T-helper 1 cell treated with Interleukin-12 subunit alpha and Interleukin-12 subunit beta and Interleukin-4 antibody, amounts not matched to agents 30 μg/mL and 1 μg/mL, for 36 hours (primary cell): Measurements from ENCODE around the gene FMN2.

Experiments
- H3K27ac Mint-ChIP-seq: one replicate; pipeline ENCODE4 v1.8.0; 2021; ENCODE audit warnings: mild to moderate bottlenecking, mixed read lengths
- H3K27me3 Mint-ChIP-seq: one replicate; pipeline ENCODE4 v1.8.0; 2021; ENCODE audit warnings: low read depth, mixed read lengths
- H3K36me3 Mint-ChIP-seq: one replicate; pipeline ENCODE4 v1.8.0; 2021; ENCODE audit warnings: low read depth, mixed read lengths
- H3K4me1 Mint-ChIP-seq: one replicate; pipeline ENCODE4 v1.8.0; 2021; ENCODE audit warnings: low read depth, mixed read lengths
- H3K4me3 Mint-ChIP-seq: one replicate; pipeline ENCODE4 v1.8.0; 2021; ENCODE audit warnings: mild to moderate bottlenecking, moderate library complexity, mixed read lengths
- H3K9me3 Mint-ChIP-seq: one replicate; pipeline ENCODE4 v1.8.0; 2021; ENCODE audit warnings: mixed read lengths

Gene FMN2

DNA sequence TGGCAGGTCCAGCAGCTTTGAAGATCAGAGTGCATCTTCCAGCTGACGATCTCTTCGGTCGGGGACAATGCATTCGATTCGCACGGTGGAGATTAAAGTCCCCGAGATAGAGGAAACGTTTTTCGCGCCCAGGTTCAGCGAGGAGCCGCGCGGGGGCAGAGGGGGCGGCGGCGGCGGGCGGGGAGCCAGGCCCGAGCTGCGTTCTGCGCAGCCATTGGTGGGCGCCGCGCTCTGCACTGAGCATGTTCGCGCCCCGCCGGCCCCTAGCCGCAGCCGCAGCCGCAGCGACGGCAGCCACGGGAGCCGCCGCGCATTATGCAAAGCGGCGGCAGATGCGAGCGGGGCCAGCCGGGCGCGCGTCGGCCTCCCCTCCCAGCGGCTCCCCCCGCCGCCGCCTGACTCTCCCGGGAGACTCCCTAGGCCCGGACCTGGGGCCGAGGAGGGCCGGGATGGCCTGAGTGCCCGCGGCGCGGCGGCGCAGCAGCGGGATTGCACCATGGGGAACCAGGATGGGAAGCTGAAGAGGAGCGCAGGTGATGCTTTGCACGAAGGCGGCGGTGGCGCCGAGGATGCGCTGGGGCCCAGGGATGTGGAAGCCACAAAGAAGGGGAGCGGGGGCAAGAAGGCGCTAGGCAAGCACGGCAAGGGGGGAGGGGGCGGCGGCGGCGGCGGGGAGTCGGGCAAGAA is at the start of gene FMN2:
TSS of gene FMN2 (plus strand) at position 270 of the 687 bp plus-strand sequence. CDS start at position 497, 227 bp downstream.
- H3K4me1 Mint-ChIP-seq = peaks cover 2% of the 10 kb centered on the region
- H3K27me3 Mint-ChIP-seq = peaks cover 45% of the 10 kb centered on the region
- no peak within 1 kb of the TSS for H3K27ac Mint-ChIP-seq
- H3K4me3 Mint-ChIP-seq = no peak within 1 kb of the TSS
- H3K9me3 Mint-ChIP-seq = no peaks in the 10 kb centered on the region
- H3K36me3 Mint-ChIP-seq = no peaks in the 10 kb centered on the region

DNA sequence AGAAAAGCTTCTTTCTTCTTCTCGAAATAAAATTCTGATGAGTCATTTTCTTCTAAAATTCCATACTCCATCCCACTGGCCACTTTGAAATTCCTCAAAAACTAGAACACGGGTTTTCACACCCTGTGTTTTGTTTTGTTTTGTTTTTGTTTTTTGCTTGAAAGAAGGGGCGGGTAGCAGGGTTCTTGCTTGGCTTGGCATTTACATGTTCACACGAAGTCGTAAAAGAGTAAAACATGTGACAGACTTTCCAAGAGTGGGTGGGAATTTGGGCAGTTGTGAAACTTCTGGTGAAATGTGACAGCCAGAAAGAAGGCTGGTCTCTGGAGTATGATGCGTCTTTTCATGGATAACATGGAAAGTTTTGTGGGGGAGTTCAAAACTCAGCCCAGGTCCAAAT is 47.1 kb upstream of the FMN2 start:
- Mint-ChIP-seq H3K27me3 (no peaks in the 10 kb centered on the region), H3K27ac (no peak overlapping the region), H3K36me3 (no peaks in the 10 kb centered on the region), H3K4me3 (no peak overlapping the region), H3K4me1 (no peaks in the 10 kb centered on the region), H3K9me3 (no peaks in the 10 kb centered on the region)

DNA sequence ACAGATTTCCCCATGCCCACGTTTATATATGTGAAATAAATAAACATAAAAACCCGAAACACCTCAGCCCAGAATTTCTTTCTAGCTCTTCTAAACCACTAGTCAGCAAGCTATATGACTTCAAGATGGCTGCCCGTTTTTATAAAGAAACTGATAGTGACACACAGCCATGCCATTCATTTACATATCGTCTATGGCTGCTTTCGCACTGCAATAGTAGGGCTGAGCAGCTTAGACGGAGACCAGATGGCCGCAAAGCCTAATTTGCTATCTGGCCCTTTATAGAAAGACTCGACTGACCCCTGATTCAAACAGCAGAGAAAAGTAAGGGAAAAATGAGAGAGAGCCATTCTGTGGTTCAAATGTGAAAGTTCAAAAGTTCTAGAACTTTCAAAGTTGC is 45.7 kb upstream of the FMN2 start:
- Mint-ChIP-seq H3K36me3 (no peaks in the 10 kb centered on the region), H3K4me3 (no peak overlapping the region), H3K27ac (no peak overlapping the region), H3K27me3 (no peaks in the 10 kb centered on the region), H3K4me1 (no peaks in the 10 kb centered on the region), H3K9me3 (no peaks in the 10 kb centered on the region)

DNA sequence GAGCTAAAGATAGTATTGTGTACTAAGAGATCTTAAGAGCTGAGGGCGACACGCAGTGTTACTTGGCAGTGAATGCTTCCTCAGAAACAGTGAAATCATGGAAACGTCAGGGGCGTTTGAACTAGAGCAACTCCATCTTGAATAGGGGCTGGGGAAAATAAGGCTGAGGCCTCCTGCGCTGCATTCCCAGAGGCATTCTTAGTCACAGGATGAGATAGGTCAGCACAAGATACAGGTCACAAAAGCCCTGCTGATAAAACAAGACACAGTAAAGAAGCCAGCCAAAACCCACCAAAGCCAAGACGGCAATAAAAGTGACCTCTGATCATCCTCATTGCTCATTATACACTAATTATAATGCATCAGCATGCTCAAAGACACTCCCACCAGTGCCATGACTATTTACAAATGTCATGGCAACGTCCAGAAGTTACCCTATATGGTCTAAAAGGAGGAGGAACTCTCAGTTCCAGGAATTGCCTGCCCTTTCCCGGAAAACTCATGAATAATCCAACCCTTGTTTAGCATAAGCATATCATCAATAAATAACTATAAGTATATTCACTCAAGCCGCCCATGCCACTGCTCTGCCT is 37.5 kb upstream of the FMN2 start:
- Mint-ChIP-seq H3K4me3 (no peak overlapping the region), H3K27me3 (no peaks in the 10 kb centered on the region), H3K36me3 (no peaks in the 10 kb centered on the region)

DNA sequence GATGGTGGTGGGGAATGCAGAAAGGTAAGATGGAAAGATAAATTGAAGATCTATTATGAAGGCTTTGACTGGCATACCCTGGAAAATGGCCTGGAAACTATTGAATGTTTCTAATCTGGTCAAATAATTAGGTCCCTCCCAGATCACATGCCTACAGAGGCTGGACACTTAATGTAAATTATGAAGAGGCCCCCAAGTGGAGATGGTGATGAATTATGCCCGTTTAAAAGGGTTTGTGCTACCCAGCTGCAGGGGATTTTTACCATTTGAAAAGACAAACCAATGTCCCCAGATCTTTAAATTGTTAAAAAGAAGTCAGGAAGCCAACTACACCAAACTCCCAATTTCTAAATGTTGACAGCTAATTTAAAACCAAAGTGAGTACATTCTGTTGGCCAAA is 35.7 kb upstream of the FMN2 start:
- Mint-ChIP-seq H3K4me3 (no peak overlapping the region), H3K4me1 (no peaks in the 10 kb centered on the region), H3K27ac (no peak overlapping the region), H3K27me3 (no peaks in the 10 kb centered on the region), H3K36me3 (no peaks in the 10 kb centered on the region), H3K9me3 (peaks cover 3% of the 10 kb centered on the region)

More for the DNA sequence above, 37.5 kb upstream of the FMN2 start:
- H3K4me1 Mint-ChIP-seq = no peaks in the 10 kb centered on the region
- no peak overlapping the region for H3K27ac Mint-ChIP-seq
- peaks cover 3% of the 10 kb centered on the region for H3K9me3 Mint-ChIP-seq

DNA sequence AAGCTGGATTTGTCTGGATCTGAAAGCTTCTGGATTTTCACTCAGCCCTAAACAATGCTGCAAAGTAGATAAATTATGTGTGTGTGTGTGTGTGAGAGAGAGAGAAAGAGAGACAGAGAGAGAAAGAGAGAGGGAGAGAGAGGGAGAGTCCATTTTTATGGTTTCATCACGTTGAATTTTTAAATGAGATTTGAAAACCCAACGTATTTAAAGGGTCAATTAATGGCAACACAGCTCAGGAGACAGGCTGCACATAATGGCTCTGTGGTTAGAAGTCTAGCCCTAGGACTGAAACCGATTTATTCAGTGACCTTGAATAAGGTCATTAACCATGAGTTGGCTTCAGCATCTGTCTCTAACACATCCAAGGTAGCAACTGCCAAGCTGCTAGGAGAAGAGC is 35.3 kb upstream of the FMN2 start:
- H3K36me3 Mint-ChIP-seq = no peaks in the 10 kb centered on the region
- H3K9me3 Mint-ChIP-seq = peaks cover 3% of the 10 kb centered on the region
- H3K4me1 Mint-ChIP-seq = no peaks in the 10 kb centered on the region
- no peak overlapping the region for H3K27ac Mint-ChIP-seq
- H3K4me3 Mint-ChIP-seq = no peak overlapping the region
- no peaks in the 10 kb centered on the region for H3K27me3 Mint-ChIP-seq

DNA sequence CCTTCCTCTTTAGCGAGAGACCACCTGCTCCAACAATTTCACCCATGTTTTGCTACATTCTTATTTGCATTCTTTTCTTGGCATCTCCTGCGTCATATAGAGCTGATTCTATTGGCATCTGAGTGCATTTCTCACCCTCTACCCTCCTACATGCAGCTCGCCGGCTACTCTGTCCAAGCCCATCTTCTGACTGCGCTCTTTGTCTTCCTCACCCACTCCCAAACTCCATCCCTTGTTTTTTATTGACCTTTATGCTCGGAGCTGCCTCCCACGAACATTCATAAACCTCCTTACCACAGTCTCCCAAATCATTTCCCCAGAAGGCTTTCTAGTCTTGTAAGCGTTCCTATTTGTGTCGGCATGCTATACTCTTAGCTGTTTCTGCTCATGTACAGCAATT is 33.6 kb upstream of the FMN2 start:
- no peak overlapping the region for H3K4me3 Mint-ChIP-seq
- H3K27me3 Mint-ChIP-seq = no peaks in the 10 kb centered on the region
- no peaks in the 10 kb centered on the region for H3K9me3 Mint-ChIP-seq
- no peak overlapping the region for H3K27ac Mint-ChIP-seq
- no peaks in the 10 kb centered on the region for H3K4me1 Mint-ChIP-seq
- H3K36me3 Mint-ChIP-seq = no peaks in the 10 kb centered on the region

DNA sequence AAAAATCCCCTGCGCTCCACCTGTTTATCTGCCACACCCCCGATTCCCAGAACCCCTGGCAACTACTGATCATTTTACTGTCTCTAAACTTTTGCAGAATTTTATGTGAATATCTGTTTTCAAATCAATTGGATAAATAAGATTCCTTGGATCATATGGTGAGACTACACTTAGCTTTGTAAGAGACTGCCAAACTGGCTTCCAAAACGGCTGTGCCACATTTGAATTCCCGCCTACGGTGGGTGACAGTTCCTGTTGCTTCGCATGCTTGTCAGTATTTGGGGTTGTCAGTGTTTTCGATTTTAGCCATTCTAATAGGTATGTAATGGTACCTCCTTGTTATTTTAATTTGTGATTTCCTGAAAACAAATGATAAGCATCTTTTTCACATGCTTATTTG is 22.7 kb upstream of the FMN2 start:
- Mint-ChIP-seq H3K27ac (no peak overlapping the region), H3K4me1 (no peaks in the 10 kb centered on the region), H3K27me3 (no peaks in the 10 kb centered on the region), H3K36me3 (no peaks in the 10 kb centered on the region), H3K9me3 (peaks cover 5% of the 10 kb centered on the region), H3K4me3 (no peak overlapping the region)

DNA sequence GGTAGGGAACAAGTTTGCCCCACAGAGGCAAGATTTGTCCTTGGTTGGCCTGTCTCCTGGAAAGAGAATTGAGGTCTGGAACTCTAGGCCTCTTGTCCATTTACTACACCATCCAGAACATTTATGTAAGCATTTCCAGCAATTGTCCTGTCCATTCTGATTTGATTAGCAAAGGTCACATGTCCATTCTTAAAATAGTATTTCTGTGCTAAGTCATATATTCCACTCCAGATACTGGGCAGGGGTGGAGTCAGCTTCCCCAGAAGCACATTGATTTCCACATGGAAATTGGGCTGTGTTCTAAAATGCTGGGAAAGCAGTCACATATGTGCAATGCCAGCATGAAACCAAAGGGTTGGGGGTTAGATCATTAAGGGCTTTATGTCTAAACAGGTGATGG is 21.5 kb upstream of the FMN2 start:
- H3K4me1 Mint-ChIP-seq = no peaks in the 10 kb centered on the region
- H3K27ac Mint-ChIP-seq = no peak overlapping the region
- H3K36me3 Mint-ChIP-seq = no peaks in the 10 kb centered on the region
- H3K27me3 Mint-ChIP-seq = no peaks in the 10 kb centered on the region
- H3K9me3 Mint-ChIP-seq = peaks cover 5% of the 10 kb centered on the region
- H3K4me3 Mint-ChIP-seq = no peak overlapping the region

DNA sequence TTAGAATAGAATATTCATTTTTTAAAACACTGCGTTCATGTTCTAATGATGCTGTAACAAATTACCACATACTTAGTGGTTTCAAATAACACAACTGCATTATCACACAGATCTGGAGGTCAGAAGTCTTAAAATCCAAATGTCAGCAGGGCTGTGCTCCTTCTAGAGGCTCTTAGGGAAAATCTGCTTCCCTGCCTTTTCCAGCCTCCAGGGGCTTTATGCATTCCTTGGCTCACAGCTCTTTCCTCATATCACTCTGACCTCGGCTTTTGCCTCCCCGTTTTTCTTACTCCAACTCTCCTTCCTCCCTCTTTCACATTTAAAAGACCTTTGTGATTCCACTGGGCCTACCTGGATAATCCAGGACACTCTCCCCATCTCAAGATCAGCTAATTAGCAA is 18.6 kb upstream of the FMN2 start:
- Mint-ChIP-seq H3K27ac (no peak overlapping the region), H3K9me3 (peaks cover 5% of the 10 kb centered on the region), H3K4me3 (no peak overlapping the region)

DNA sequence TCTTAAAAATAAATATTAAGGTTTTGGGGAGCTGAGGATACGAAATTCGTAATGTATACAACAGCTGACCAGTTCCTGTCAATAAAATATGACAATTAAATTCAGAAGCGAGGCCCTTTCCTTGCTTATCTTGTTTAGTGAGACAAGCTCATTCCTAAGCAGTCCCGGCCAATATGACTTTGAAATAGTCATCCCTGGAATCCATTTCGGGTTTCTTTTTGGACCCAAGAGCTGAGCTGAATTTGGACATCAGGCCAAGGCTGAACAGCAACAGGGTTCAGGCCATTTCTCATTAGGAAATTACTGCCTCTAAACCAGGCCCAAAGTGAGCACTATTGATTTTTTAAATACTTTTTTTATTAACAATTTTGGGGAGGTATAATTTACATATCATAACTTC is 17.3 kb upstream of the FMN2 start:
- no peaks in the 10 kb centered on the region for H3K4me1 Mint-ChIP-seq
- H3K36me3 Mint-ChIP-seq = no peaks in the 10 kb centered on the region
- no peak overlapping the region for H3K4me3 Mint-ChIP-seq
- peaks cover 9% of the 10 kb centered on the region for H3K9me3 Mint-ChIP-seq
- no peaks in the 10 kb centered on the region for H3K27me3 Mint-ChIP-seq
- no peak overlapping the region for H3K27ac Mint-ChIP-seq

More for the DNA sequence above, 18.6 kb upstream of the FMN2 start:
- H3K27me3 Mint-ChIP-seq = no peaks in the 10 kb centered on the region
- H3K36me3 Mint-ChIP-seq = no peaks in the 10 kb centered on the region
- no peaks in the 10 kb centered on the region for H3K4me1 Mint-ChIP-seq

DNA sequence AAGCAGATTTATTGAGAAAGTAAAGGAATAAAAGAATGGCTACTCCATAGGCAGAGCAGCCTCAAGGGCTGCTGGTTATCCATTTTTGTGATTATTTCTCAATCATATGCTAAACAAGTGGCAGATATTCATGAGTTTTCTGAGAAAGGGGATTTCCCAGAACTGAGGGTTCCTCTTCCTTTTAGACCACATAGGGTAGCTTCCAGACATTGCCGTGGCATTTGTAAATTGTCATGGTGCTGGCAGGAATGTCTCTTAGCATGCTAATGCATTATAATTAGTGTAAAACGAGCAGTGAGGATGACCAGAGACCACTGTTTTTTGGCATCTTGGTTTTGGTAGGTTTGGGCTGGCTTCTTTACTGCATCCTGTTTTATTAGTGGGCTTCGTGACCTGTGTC is 16.8 kb upstream of the FMN2 start:
- no peak overlapping the region for H3K4me3 Mint-ChIP-seq
- no peak overlapping the region for H3K27ac Mint-ChIP-seq
- no peaks in the 10 kb centered on the region for H3K36me3 Mint-ChIP-seq
- H3K4me1 Mint-ChIP-seq = no peaks in the 10 kb centered on the region
- H3K9me3 Mint-ChIP-seq = peaks cover 9% of the 10 kb centered on the region
- no peaks in the 10 kb centered on the region for H3K27me3 Mint-ChIP-seq

DNA sequence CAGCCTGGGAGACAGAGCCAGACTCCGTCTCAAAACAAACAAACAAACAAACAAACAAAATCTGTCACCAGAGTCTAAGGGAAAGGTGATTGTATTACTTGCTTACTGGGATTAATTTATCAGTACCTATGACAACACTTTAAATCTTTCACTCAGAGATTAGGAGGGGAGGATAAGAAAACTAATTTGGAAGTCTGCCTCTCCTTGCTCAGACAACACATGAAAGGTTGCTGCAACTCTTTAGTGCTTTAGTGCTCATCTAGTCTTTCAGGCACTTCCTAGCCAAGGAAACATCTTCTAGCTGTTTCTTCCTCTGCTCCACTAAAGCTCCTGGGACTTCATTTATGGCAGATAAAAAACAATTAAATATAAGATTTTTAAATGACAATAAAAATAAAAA is 7.3 kb upstream of the FMN2 start:
- H3K4me3 Mint-ChIP-seq = no peak overlapping the region

DNA sequence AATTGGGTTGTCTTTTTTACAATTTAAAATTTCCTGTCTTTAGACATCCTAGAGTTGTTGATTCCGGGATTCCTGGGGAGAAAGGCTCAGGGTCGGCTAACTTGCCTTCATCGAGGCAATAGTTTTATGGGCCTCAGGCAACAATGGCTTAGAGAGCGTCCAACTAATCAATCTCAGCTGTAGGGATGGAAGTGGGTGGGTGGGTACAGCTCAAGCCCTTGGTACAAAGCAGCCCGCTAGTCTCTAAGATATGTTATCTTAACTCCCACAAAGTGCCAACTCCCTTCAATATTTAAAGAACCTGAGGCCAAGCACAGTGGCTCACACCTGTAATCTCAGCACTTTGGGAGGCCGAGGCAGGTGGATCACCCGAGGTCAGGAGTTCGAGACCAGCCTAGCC is 6.9 kb upstream of the FMN2 start:
- Mint-ChIP-seq H3K36me3 (no peaks in the 10 kb centered on the region), H3K4me1 (no peaks in the 10 kb centered on the region), H3K27ac (no peak overlapping the region), H3K27me3 (peaks cover 13% of the 10 kb centered on the region), H3K4me3 (no peak overlapping the region), H3K9me3 (no peaks in the 10 kb centered on the region)

More for the DNA sequence above, 7.3 kb upstream of the FMN2 start:
- Mint-ChIP-seq H3K4me1 (no peaks in the 10 kb centered on the region), H3K27me3 (peaks cover 10% of the 10 kb centered on the region), H3K36me3 (no peaks in the 10 kb centered on the region), H3K9me3 (no peaks in the 10 kb centered on the region), H3K27ac (no peak overlapping the region)

DNA sequence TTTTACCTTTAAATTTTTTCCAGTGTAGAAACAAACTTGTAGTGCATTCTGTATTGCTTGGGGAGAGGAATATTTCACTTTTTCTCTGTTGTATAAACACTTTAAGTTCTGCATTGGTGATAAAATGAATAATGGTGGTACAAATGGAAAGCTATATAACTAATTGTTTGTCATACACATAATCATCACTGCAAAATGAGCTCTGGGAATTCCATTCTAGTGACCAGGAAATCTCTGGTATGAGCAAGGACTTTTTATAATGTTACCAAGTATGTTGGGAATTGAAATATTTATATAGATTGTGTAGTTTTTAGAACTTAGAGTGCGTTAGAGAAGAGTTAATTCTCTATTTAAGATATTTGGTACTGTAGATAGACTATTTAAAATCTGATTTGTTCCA is 5.0 kb upstream of the FMN2 start:
- H3K36me3 Mint-ChIP-seq = no peaks in the 10 kb centered on the region
- H3K27ac Mint-ChIP-seq = no peak overlapping the region
- no peaks in the 10 kb centered on the region for H3K9me3 Mint-ChIP-seq
- H3K4me3 Mint-ChIP-seq = no peak overlapping the region
- H3K27me3 Mint-ChIP-seq = peaks cover 27% of the 10 kb centered on the region
- H3K4me1 Mint-ChIP-seq = peaks cover 2% of the 10 kb centered on the region
